PC-3 (cell line): Measurements from ENCODE around the gene ARHGAP6.

Experiments used
- CTCF ChIP-seq: fragments of 300-600 bp; sonication (generic); conservative IDR thresholded peaks from 2 replicates; pipeline ENCODE4 v1.5.1; 2017; ENCODE audit warnings: antibody characterized with exemption, low read depth, mild to moderate bottlenecking, low read length
- EZH2 ChIP-seq: fragments of 300-600 bp; sonication (generic); IDR thresholded peaks from one replicate; pipeline ENCODE4 v1.6.1; 2017; ENCODE audit warnings: antibody characterized with exemption, mild to moderate bottlenecking, low read length; ENCODE audit not compliant: unreplicated experiment
- EZH2phosphoT487 ChIP-seq: fragments of 300-600 bp; sonication (generic); IDR thresholded peaks from 2 replicates; pipeline ENCODE4 v1.6.1; 2018; ENCODE audit warnings: mild to moderate bottlenecking, antibody characterized with exemption, low read length, borderline replicate concordance

DNA sequence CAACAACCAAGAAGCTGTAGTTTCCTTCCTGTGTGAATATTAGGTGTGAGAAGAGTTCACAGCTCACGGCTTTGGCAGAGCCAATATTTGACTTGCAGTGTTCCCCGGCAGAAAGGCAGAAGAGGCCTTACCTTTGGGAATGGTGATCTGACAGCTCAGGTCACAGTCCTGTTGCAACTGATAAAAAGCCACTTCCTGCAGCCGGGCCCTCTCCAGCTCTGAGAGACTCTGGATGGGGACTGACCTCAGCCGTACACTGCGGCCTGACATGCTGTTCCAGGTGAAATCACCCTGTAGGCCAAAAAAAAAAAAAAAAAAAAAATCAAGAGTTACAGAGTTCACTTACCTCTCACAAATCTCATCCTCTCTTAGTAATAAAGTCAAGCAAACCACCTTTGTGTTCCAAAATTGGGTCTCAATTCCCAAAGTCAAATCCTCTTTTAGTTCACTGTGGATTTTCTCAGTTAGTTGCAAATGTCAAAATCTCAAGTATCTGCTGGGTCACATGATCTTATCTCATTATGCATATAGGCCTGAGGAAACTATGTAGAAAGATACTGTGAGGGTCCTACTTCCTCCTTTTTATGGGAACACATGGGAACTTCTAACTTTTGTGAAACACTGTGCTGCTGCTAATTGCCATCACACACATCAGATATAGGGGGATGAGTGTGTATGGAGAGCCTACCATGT lies 411.2 kb downstream of the ARHGAP6 start:
- TF ChIP-seq EZH2, result no peak
- no peak for TF ChIP-seq EZH2phosphoT487
- no peak for TF ChIP-seq CTCF
